Muscle of back (tissue), 11 donors: ENCODE results near the gene DLG1. TPM values are rescaled to one million over a fixed set of nuclear protein-coding genes. Genes with fewer than 3 reads are reported as not detected.
"Not testable (repeated sequence)": the region's sequence is repeated elsewhere in the genome, so short reads cannot be mapped to it uniquely, and the experiment has no call there.

Source experiments
- DNase-seq, 3 donors: peaks; one replicate each; pipeline versions ENCODE4 v3.0.0 to v3.0.0-alpha.2; 2013
- polyA plus RNA-seq, 10 donors: library from polyadenylated mRNA; unstranded; fragments of 120-200 nt; gene quantifications; one replicate each; pipeline ENCODE4 v1.2.1, GENCODE V29; 2013; ENCODE audit not compliant: insufficient read length in 10 of 10

The DLG1 gene
- polyA plus RNA-seq, 10 donors, result 35.0 to 52.9 (median 44.6) TPM

DNA sequence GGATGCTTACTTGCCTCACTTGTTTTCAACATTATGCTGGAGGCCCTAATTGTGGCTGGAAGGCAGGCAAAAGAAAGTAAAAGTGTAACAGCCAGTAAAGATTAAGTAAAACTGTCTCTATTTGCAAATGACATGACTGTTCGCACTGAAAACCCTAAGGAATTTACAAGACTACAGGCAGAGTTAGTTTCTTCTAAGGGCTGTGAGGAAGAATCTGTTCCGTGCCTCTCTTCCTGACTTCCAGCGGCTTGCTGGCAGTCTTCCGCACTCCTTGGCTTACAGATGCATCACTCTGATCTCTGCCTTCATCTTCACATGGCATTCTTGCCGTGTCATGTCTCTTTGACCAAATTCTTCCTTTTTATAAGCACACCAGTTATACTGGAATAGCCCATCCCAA is 86.1 kb downstream of the DLG1 start:
- no peak for DNase-seq

DNA sequence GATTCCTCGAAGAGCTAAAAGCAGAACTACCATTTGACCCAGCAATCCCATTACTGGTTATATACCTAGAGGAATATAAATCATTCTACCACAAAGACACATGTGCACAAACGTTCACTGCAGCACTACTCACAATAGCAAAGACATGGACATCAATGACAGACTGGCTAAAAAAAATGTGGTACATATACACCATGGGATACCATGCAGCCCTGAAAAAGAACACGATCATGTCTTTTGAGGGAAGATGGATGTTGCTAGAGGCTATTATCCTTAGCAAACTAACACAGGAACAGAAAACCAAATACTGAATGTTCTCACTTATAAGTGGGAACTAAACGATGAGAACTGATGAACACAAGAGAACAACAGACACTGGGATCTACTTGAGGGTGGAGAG is 86.7 kb downstream of the DLG1 start:
- DNase-seq, result not testable (repeated sequence)

DNA sequence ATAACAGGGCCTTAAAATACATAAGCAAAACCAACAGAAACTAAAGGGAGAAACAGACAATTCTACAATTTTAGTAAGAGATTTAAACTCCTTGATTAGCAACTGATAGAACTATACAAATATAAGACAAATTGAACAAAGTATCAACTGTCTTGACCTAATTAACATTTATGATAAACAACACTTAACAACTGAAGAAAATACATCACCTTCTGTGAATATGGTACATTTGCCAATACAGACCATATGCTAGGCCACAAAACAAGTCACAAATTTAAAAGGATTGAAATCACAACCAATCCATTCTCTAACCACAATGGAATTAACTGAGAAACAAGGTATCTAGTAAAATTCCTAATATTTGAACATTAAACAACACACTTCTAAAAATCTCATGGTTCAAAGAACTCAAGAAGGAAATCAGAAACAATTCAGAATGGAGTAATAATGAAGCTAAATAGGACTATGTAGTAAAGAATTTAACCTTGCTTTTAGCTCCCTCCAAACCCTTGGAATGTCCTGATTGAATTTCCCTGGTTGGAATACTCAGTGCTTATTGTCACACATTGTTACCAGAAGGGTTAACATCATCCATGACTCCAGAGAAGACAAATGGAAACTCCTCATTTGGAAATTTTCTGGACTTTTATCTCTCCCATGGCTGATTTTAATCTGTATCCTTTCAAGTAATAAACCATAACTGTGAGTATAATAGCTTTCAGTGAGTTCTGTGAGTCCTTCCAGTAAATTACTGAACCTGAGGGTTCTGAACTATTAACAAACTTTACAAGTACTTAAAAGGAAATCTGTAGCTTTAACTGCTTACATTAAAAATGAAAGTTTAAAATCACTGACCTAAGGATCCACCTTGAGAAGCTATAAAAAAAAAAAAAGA is 88.8 kb downstream of the DLG1 start:
- no peak for DNase-seq

DNA sequence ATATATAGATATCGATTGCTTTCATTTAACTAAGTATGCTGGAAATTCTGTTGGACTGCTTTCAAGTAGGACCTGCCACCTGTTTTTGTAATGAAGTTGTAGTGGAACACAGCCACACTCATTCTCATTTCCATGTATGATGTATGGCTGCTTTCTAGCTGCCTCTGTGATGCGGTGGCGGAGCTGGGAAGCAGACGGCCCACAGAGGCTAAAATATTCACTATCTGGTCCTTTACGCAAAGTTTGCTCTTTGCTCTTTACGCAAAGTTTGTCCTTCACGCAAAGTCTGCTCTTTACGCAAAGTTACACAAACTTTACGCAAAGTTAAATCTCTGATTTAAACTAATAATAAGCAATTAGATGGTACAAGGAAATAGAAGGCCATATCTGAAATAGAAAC is 91.5 kb downstream of the DLG1 start:
- no peak for DNase-seq

DNA sequence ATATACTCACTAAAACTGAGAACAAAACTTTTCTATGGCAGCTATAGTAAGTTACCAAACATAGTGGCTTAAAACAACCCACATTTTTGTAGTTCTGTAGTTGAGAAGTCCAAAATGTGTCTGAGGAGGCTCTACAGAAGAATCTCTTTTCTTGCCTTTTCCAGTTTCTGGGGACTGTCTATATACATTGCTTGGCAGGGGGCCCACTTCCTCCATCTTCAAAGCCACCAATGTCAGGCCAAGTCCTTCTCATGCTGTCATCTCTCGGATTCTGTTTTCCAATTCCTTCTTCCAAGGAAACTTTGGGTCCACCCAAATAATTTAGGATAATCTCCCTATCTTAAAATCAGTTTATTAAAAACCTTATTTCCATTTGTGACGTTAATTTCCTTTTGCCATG is 92.7 kb downstream of the DLG1 start:
- no peak for DNase-seq

DNA sequence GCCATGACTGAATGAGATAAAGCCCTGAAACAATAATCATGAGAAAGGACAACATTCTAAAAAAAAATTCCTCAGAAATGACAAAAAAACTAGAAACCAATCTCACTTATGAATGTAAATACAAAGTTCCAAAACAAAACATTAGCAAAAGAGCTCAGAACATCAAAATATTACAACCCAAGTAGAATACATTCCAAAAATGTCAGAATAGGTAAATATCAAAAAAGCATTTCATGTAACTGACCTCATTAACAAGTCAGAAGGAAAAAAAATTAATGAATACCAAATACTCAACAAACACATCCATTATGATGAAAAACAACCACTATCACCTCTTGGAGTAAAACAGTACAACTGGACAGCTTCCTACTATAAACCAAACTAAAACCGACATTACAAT is 93.1 kb downstream of the DLG1 start:
- no peak for DNase-seq

DNA sequence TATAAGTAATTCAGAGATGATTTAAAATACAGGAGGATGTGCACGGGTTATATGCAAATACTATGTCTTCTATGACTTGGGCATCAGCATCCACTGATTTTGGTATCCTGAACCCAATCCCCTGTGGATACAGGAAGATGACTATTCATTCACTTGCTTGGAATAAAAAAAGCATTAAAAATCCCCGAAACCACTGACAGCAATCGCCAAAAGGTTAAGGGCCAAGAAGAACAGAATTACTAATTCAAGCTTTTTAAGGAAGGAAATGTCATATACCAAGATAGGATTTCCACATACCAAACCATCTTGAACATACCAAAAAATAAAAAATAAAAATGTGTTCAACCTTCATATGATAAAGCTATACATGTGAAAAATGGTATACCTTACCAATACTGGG is 93.7 kb downstream of the DLG1 start:
- no peak for DNase-seq

DNA sequence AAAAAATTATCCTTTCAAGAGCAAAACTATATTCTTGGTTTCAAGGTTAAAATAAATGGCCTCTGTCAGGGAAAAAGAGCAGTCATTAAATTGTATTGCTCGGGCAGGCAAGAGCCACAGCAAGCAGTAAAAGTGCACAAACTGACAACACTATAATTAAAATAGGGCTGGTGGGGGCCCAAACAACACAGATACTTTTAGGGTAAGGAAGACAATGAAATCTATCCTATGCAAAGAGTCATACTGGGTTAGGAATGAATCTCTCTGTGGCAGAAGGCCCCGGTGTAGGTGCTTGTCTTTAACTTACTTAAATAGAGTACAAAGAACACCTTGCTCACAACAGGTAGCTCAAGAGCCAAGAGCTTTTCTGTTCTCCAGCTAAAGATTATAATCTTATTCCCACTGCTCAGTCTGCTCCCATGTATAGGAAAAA is 94.7 kb downstream of the DLG1 start:
- DNase-seq, result no peak

DNA sequence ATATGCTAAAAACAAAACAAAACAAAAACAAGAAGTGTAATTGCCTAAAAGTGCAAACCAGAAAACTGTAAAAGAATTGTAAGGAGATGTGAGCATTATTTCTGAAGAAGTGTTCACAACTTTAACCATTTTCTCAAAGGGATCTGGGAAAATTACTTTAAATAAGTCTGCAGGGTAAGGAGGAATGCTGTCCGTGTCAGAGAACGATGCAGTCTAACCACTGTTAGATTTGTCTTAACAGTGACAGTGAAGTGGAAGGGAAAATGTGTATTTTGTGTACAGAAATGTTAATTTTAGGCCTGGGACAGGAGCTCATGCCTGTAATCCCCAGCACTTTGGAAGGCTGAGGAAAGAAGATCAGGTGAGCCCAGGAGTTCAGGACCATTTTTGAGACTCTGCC is 95.7 kb downstream of the DLG1 start:
- no peak for DNase-seq

DNA sequence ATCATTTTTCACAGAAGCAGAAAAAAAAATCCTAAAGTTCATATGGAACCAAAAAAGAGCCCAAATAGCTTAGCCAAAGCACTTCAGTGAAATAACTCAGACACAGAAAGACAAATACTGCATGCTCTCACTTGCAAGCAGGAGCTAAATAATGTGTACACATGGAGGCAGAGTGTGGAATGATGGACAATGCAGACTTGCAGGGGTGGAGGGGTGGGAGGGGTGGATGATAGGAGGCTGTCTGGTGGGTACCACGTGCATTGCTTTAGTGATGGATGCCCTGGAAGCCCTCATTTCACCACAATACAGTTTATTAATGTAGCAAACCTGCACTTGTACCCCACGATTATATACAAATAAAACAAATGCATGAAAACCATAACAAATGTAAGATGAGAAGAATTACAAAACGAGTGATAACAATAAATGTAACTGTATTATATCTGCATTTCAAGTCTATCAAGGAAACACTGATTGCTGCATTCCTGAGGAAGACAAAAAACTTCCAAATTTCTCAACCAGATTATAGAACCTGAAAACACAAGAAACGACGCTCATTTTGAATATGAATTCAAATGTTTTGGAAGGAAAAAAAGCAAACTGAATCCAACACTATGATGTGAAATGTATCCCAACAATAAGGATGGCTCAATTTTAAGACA is 96.5 kb downstream of the DLG1 start:
- DNase-seq, result no peak

DNA sequence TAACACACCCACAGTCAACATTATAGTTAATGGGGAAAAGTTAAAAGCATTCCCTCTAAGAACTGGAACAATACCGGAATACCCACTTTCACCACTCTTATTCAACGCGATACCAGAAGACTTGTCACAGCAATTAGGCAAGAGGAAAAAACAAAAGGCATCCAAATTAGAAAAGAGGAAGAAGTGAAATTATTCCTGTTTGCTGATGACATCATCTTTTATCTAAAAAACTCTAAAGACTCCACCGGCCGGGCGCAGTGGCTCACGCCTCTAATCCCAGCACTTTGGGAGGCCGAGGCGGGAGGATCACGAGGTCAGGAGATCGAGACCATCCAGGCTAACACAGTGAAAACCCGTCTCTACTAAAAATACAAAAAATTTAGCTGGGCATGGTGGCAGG is 97.6 kb downstream of the DLG1 start:
- DNase-seq, result not testable (repeated sequence)

DNA sequence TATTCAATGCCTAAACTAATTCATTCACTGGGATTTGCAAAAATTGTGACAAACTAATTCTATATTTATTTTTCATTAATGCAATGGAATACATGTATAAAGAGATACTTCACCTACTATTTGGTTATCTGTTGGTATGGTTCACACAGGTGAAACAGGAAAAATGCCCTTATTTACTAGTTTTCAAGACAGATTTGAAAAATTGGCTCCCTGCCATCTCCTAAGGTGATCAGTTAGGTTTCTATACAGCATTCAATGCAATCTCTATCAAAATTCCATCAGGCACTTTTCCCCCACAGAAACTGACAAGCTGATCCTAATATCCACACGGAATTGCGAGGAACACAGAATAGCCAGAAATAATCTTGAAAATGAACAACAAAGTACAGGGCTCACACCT is 101.1 kb downstream of the DLG1 start:
- DNase-seq, result no peak

DNA sequence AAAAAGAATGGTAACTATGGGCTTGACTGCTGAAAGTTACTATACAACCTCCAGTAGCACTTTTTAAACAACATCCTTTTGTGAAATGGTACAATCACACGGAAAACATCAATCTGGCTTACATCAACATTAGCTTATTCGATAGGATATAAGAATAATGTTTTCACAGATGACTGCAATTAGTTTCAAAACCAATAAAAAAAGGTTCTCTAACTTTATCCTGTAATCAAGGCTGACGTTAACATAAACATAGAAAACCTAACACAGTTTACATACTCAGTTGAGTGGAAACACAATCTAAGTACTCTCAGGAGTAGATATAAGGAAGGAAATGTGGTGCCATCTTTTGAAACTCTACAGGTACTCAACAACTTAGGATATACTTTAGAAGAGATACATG is 102.2 kb downstream of the DLG1 start:
- DNase-seq, result no peak

DNA sequence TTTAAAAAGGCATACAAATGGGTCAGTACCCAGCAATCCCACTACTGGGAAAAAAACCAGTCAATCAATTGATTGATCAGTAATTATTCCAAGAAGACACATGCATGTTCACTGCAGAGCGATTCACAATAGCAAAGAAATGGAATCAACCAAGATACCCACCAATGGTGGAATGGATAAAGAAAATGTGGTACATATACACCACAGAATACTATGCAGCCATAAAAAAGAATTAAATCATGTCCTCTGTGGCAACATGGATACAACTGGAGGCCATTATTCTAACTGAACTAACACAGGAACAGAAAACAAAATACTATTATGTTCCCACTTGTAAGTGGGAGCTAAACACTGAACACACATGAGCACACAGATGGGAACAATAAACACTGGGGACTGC is 103.1 kb downstream of the DLG1 start:
- no peak for DNase-seq

DNA sequence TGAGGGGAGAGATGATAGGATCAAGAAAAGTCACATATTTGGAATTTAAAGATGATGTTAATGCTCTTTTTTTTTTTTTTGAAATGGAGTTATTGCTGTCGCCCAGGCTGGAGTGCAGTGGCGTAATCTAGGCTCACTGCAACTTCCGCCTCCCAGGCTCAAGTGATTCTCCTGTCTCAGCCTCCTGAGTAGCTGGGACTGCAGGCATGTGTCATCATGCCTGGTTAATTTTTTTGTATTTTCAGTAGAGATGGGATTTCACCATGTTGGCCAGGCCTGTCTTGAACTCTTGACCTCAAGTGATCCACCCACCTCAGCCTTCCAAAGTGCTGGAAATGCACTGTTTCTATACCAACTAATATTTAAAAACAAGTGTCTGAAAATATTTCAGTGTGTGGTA is 104.7 kb downstream of the DLG1 start:
- not testable (repeated sequence) for DNase-seq

DNA sequence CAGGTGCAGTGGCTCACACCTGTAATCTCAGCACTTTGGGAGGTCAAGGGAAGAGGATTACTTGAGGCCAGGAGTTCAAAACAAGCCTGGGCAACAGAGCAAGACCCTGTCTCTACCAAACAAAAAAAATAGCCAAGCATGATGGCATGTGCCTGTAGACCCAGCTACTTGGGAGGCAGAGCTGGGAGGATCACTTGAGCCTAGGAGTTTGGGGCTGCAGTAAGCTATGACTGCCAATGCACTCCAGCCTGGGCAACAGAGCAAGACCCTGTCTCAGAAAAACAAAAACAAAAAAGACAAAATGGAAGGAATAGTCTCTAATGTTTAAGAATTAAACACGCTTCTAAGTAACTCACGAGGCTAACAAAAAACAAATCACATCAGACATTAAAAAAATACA is 106.5 kb downstream of the DLG1 start:
- DNase-seq, result no peak

DNA sequence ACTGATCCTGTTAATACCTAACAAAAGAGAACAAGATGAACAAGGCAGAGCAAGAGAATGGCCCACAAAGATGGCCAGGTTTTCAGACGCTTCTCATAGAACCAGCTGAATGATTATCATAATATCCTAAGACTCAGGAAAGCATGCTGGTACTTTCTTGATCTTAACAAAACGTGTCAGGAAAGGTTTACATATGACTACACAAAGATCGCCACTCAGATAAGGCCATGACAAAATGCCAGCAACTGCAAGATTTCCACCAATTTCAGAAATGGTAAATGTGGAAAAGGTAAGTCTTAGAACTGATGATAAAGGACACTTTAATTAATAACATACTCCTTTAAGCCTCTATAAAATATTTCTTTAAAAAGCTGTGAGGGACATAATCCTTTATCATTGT is 108.8 kb downstream of the DLG1 start:
- DNase-seq, result no peak

DNA sequence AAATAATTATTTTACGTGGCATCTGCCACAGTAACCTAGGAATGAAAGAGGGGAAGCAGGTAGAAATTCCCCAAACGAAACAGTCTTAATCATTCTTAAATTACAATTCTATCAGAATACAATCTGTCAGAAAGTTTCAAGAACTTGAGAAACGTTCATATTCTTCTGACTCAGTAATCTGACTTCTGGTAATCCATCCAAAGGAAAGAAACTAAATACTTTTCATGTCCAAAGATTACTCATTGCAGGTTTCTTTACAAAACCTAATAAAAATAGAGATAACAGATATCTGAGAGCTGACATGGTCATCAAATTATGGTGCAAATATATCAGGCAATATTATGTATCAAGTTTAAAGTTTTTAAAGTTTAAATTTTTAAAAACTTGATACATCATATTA is 109.4 kb downstream of the DLG1 start:
- DNase-seq, result no peak

DNA sequence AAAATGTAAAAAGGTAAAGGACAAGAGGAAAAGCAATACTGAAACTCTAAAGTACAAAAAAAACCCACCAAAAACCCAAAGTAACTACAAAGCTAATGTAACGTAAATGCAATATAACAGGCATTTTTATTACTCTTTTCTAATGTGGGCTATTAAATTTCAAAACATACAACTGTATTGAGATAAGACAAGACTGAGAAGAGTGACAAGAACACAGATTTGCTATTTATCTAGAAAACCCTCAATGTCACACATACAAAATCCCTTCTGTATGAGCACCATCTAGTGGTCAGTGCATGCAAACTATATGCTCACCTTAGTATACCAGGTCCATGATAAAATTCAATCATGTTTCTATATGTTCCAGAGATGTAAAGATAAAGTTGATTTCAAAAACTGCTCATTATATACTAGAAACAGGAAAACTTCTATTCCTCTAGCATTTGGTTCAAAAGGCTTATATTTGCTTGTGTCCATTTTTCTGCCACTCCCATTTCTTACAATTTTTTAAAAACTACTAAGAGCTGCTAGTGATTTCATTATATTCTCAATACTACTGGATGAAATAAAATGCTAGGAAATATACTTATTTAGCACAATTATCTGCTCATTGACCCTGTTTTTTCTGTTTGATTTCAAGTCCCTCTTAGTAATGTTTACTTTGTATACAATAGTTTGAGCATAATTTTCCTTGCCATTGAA is 111.4 kb downstream of the DLG1 start:
- DNase-seq, result peak; percentile 45 to 78 (median 62)

DNA sequence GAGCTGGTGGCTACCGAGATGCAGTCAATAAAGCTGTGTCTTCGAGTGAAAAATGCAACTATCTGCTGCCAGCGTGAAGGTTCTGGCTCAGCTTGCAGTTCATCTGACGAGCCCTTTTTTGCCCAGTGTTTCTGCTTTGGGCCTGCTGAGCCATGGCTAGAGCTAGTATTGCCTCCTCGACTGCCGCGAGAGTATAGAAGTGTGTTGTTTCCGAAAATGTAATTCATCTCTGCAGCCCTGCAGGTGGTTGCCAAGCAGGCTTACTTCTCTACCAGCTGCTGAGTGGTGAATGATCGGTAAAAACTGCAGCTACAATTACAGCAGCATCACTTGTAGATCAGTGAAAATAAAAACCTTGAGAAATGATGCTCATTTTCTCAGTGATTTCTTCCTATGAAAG is 114.8 kb downstream of the DLG1 start:
- DNase-seq, result no peak

DNA sequence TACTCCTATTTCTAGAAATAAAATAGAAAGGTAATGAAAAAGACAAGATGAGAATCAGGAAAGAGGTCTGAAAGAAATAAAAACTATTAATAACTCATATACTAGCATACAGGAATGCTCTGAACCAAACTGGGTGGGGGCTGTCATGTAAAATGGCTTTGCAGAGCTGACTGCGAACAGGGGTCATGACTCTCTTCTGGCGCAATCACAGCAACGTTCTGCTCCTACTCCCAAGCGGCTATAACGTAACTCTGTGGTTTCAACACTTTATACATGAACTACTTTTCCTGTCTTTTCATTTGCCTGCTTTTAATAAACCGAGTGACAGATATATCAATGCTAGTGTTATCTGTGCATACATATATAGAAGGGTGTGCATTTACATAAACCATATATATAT is 116.7 kb downstream of the DLG1 start:
- peak; percentile 57 to 77 (median 74) for DNase-seq

DNA sequence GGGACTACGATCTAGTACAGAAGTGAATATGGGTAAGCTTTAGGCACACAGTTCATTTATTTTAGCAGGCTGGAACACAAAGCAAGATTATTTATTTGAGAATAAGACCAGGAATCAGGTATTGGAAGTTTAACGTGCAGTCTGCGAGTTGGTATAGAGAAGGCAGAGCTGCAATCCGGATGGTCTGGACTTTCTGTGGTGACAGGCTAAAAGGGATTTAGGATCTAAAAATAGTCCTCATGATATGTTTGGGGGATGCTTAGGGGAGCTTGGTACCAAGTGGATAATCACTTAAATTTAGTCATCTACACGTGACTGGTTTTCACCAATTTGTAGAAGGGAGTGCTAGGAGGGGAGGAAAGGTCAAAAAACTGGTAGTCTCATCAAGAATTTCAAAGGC is 119.4 kb downstream of the DLG1 start:
- no peak for DNase-seq

DNA sequence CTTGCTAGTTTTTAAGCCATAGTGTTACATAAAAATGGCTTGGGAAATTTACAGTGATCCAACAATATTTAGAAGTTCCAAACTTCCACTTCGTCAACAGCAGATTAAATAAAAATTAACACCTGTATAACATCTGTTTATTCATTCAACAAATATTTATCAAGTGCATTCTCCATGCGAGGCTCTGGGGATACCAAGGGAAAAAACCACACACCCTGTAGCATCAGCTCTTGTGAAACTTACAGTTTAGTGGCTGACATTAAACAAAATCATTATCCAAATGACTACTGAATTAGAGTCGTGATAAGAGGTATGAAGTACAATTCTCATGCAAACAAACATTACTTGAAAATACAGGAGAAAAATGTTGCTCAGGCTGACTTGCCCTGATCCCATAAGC is 122.9 kb downstream of the DLG1 start:
- no peak for DNase-seq
